ENCODE data around the gene GCNA. TPM values are rescaled to one million over a fixed set of nuclear protein-coding genes. Genes with fewer than 3 reads are reported as not detected.

The GCNA gene
- total and polyA plus RNA-seq, 9 donors, result 0.46 to 2.3 (median 0.98) TPM

DNA sequence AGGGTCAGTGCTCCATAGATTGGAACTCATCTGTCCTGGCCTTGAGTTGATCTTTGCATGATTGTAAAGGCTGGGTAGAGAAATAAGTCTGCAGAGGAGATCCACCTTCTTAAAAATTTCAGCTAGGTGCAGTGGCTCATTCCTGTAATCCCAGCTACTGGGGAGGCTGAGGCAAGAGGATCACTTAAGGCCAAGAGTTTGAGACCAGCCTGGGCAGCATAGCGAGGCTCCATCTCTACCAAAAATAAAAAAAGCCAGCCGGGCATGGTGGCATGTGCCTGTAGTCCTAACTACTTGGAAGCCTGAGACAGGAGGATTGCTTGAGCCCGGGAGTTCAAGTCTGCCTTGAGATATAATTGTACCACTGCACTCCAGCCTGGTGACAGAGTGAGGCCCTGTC is 40.5 kb downstream of the GCNA start:
- 73 to 79% (median 79%) methylated on average over 3 of the region's 3 CpGs for WGBS, 3 donors
- Histone ChIP-seq H3K4me3 (no peak overlapping the region), H3K9me3 (no peaks in the 10 kb centered on the region), H3K27me3 (no peaks in the 10 kb centered on the region), H3K36me3 (no peaks in the 10 kb centered on the region), H3K4me1 (ENCODE audit: insufficient read depth) (no peaks in the 10 kb centered on the region), H3K27ac (no peak overlapping the region)
- intact Hi-C loops (cut with DNase I), result no loop called here
- no peak for DNase-seq
- TF ChIP-seq, protein P1, sequence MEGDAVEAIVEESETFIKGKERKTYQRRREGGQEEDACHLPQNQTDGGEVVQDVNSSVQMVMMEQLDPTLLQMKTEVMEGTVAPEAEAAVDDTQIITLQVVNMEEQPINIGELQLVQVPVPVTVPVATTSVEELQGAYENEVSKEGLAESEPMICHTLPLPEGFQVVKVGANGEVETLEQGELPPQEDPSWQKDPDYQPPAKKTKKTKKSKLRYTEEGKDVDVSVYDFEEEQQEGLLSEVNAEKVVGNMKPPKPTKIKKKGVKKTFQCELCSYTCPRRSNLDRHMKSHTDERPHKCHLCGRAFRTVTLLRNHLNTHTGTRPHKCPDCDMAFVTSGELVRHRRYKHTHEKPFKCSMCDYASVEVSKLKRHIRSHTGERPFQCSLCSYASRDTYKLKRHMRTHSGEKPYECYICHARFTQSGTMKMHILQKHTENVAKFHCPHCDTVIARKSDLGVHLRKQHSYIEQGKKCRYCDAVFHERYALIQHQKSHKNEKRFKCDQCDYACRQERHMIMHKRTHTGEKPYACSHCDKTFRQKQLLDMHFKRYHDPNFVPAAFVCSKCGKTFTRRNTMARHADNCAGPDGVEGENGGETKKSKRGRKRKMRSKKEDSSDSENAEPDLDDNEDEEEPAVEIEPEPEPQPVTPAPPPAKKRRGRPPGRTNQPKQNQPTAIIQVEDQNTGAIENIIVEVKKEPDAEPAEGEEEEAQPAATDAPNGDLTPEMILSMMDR (IDR thresholded peaks at IDR 0.05), result no peak
- no peak for TF ChIP-seq EP300 (IDR thresholded peaks at IDR 0.05)
- TF ChIP-seq POLR2A (IDR thresholded peaks at IDR 0.05), result no peak

DNA sequence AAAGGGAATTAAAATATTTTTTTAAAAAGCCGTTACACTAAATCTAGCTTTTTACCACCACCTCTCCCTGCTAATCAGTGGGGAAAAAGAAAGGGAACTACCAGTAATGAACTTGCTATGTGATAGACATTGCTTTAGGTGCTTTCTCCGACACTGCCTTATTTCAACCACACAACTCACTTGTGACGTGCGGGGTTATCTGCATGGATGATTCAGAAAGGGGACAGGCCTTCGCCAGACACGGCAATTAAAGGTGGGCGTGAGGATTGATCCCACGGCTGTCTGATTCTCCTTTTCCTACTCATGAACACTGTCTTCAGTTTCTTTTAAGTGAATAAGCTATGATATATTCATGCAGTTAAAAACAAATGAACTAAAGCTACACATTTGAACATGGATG is 41.0 kb downstream of the GCNA start:
- DNase-seq, result no peak
- H3K27me3 ChIP-seq, result no peaks in the 10 kb centered on the region
- no peaks in the 10 kb centered on the region for H3K36me3 ChIP-seq
- TF ChIP-seq, protein P1 (IDR thresholded peaks at IDR 0.05), result no peak
- TF ChIP-seq EP300 (IDR thresholded peaks at IDR 0.05), result no peak
- TF ChIP-seq POLR2A (IDR thresholded peaks at IDR 0.05), result no peak
- no peak overlapping the region for H3K27ac ChIP-seq
- WGBS, 3 donors, result 83 to 84% (median 83%) methylated on average over 8 of the region's 8 CpGs
- H3K4me1 ChIP-seq (ENCODE audit: insufficient read depth), result no peaks in the 10 kb centered on the region
- intact Hi-C loops (cut with DNase I), result no loop called here
- H3K9me3 ChIP-seq, result no peaks in the 10 kb centered on the region
- H3K4me3 ChIP-seq, result no peak overlapping the region

DNA sequence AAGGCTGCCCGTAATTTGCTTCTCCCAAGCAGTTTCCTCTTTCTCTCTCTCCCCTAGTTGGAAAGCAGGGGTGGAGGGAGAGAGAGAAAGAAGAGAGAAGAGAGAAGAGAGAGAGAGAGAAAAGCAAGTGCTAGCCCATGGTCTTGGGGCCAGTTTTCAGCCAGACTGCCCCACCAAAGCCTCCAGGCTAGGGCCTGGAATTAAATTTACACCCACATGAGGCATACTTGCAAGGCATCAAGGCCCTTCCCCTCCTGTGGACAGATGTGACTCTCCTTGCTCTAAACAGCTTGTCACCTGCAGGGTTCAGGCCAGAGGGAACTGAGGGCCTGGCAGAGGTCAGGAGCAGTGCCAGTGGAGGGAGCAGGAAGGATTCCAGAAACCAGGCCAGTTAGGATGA is 41.7 kb downstream of the GCNA start:
- Histone ChIP-seq H3K27me3 (no peaks in the 10 kb centered on the region), H3K36me3 (no peaks in the 10 kb centered on the region), H3K4me3 (no peak overlapping the region), H3K27ac (no peak overlapping the region), H3K9me3 (no peaks in the 10 kb centered on the region), H3K4me1 (ENCODE audit: insufficient read depth) (no peaks in the 10 kb centered on the region)
- TF ChIP-seq EP300 (IDR thresholded peaks at IDR 0.05), result no peak
- TF ChIP-seq, protein P1 (IDR thresholded peaks at IDR 0.05), result no peak
- TF ChIP-seq POLR2A (IDR thresholded peaks at IDR 0.05), result no peak
- DNase-seq, result no peak
- intact Hi-C loops (cut with DNase I), result no loop called here
- 55 to 86% (median 68%) methylated on average over 1 of the region's 1 CpG for whole genome bisulfite sequencing, 3 donors

DNA sequence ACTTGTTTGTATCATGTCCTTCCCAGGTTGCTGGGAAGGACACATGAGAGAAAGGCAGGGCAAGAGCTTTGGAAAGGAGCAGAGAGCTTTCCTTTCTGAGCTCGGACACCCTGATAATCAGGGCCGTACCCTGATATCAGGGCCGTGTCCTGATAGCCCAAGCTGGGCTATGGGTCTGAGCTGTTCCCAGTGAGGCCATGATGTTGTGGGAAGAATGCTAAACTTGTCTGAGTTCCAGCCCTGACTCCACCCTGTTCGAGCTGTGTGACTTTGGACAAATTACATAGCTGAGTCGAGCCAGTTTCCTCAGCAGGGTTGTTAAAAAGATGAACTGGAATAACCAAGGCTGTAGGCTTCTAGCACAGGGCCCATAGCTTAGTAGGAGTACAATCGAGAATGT is 43.4 kb downstream of the GCNA start:
- 34 to 41% (median 39%) methylated on average over 6 of the region's 6 CpGs for WGBS, 3 donors
- no peak for DNase-seq
- H3K4me1 ChIP-seq (ENCODE audit: insufficient read depth), result no peaks in the 10 kb centered on the region
- no peak for TF ChIP-seq EP300 (IDR thresholded peaks at IDR 0.05)
- TF ChIP-seq POLR2A (IDR thresholded peaks at IDR 0.05), result no peak
- TF ChIP-seq, protein P1 (IDR thresholded peaks at IDR 0.05), result no peak
- no peak overlapping the region for H3K4me3 ChIP-seq
- H3K9me3 ChIP-seq, result no peaks in the 10 kb centered on the region
- no peak overlapping the region for H3K27ac ChIP-seq
- intact Hi-C loops (cut with DNase I), result no loop called here
- H3K27me3 ChIP-seq, result no peaks in the 10 kb centered on the region
- no peaks in the 10 kb centered on the region for H3K36me3 ChIP-seq
